GM19238 (cell line): ENCODE data around the gene HOXC10.

Experiments
- DNase-seq: peaks from one replicate; pipeline ENCODE4 v3.0.0; 2011; ENCODE audit warnings: low spot score; ENCODE audit not compliant: insufficient read length

HOXC10 gene

GRCh38 chr12:54039417-54040147, 54.6 kb downstream of the HOXC10 start:
- no peak for DNase-seq
